Endodermal cell (in vitro differentiated cells): ENCODE measurements around the gene IKZF4. TPM values are rescaled to one million over a fixed set of nuclear protein-coding genes. Genes with fewer than 3 reads are reported as not detected.

Experiments
- DNase-seq: peaks from one replicate; pipeline ENCODE4 v3.0.0-alpha.2; 2017
- H3K27ac ChIP-seq: 2 replicates; pipeline ENCODE4 v1.5.1; 2013; ENCODE audit warnings: mild to moderate bottlenecking, low read depth, low read length, moderate library complexity
- H3K27me3 ChIP-seq: 2 replicates; pipeline ENCODE4 v1.6.1; 2013; ENCODE audit warnings: mild to moderate bottlenecking, low read length, moderate library complexity; ENCODE audit not compliant: insufficient read depth, control insufficient read depth, poor library complexity, severe bottlenecking
- H3K36me3 ChIP-seq: 2 replicates; pipeline ENCODE4 v1.7.0; 2013; ENCODE audit warnings: mild to moderate bottlenecking, low read length, moderate library complexity; ENCODE audit not compliant: control insufficient read depth, insufficient read depth
- H3K4me1 ChIP-seq: one replicate; pipeline ENCODE4 v1.7.0; 2013; ENCODE audit warnings: low read length; ENCODE audit not compliant: control insufficient read depth, insufficient read depth
- H3K4me3 ChIP-seq: 2 replicates; pipeline ENCODE4 v1.5.1; 2013; ENCODE audit warnings: mild to moderate bottlenecking, low read length, moderate library complexity
- H3K9ac ChIP-seq: 2 replicates; pipeline ENCODE4 v1.6.1; 2013; ENCODE audit warnings: mild to moderate bottlenecking, low read length, moderate library complexity; ENCODE audit not compliant: poor library complexity, severe bottlenecking; ENCODE audit errors: extremely low read depth
- H3K9me3 ChIP-seq: 2 replicates; pipeline ENCODE4 v1.6.1; 2013; ENCODE audit warnings: mild to moderate bottlenecking, low read length, moderate library complexity; ENCODE audit not compliant: control insufficient read depth
- H3K27ac Mint-ChIP-seq: 2 replicates; pipeline ENCODE4 v1.8.0; 2020; ENCODE audit warnings: mixed read lengths
- H3K27me3 Mint-ChIP-seq: 2 replicates; pipeline ENCODE4 v1.8.0; 2021; ENCODE audit warnings: mild to moderate bottlenecking, mixed read lengths; ENCODE audit not compliant: insufficient read depth
- H3K36me3 Mint-ChIP-seq: 2 replicates; pipeline ENCODE4 v1.8.0; 2020; ENCODE audit warnings: low read depth, mixed read lengths
- H3K4me1 Mint-ChIP-seq: 2 replicates; pipeline ENCODE4 v1.8.0; 2020; ENCODE audit warnings: mixed read lengths
- H3K4me3 Mint-ChIP-seq: 2 replicates; pipeline ENCODE4 v1.8.0; 2020; ENCODE audit warnings: mild to moderate bottlenecking, moderate library complexity, mixed read lengths
- H3K9me3 Mint-ChIP-seq: 2 replicates; pipeline ENCODE4 v1.8.0; 2020; ENCODE audit warnings: mild to moderate bottlenecking, mixed read lengths
- WGBS, 2 experiments: methylation state at CpG; one replicate each; pipeline versions ENCODE4 v1.1.5 to v1.1.7; 2013; ENCODE audit warnings: missing lambda C conversion rate in 2 of 2, mixed read lengths in 1 of 2; ENCODE audit not compliant: insufficient coverage in 1 of 2, insufficient read length in 1 of 2; 5-methylcytosine and 5-hydroxymethylcytosine counted together
- total RNA-seq, 2 donors: library from RNA; stranded (reverse); fragmentation: NEBNext Ultra II Directional in 1 of 2; extraction: Animal tissue kit (Norgen Biotek cat#: 25700) in 1 of 2; gene quantifications; 2 replicates in 1 of 2; 3 replicates in 1 of 2; pipeline ENCODE4 v1.2.1, GENCODE V29; 2021
- TF ChIP-seq, protein P1 (sequence below): fragments of 200-600 bp; sonication (generic); conservative IDR thresholded peaks from 2 replicates; pipeline ENCODE4 v1.5.0; 2021; ENCODE audit warnings: antibody characterized with exemption, mild to moderate bottlenecking

The IKZF4 gene
- total RNA-seq, 2 donors from 2014 or later: 9.8 to 10.2 TPM

DNA sequence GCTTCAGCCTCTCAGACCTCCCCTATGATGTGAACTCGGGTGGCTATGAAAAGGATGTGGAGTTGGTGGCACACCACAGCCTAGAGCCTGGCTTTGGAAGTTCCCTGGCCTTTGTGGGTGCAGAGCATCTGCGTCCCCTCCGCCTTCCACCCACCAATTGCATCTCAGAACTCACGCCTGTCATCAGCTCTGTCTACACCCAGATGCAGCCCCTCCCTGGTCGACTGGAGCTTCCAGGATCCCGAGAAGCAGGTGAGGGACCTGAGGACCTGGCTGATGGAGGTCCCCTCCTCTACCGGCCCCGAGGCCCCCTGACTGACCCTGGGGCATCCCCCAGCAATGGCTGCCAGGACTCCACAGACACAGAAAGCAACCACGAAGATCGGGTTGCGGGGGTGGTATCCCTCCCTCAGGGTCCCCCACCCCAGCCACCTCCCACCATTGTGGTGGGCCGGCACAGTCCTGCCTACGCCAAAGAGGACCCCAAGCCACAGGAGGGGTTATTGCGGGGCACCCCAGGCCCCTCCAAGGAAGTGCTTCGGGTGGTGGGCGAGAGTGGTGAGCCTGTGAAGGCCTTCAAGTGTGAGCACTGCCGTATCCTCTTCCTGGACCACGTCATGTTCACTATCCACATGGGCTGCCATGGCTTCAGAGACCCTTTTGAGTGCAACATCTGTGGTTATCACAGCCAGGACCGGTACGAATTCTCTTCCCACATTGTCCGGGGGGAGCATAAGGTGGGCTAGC lies 13.9 kb downstream of the IKZF4 start:
- no peak overlapping the region for H3K27ac Mint-ChIP-seq
- H3K36me3 Mint-ChIP-seq: peaks cover 47% of the 10 kb centered on the region
- H3K36me3 ChIP-seq: peaks cover 24% of the 10 kb centered on the region
- H3K9me3 Mint-ChIP-seq: no peaks in the 10 kb centered on the region
- no peaks in the 10 kb centered on the region for H3K4me1 ChIP-seq
- H3K4me3 ChIP-seq: no peak overlapping the region
- H3K27me3 ChIP-seq: no peaks in the 10 kb centered on the region
- peaks cover 11% of the 10 kb centered on the region for H3K4me1 Mint-ChIP-seq
- H3K27me3 Mint-ChIP-seq: no peaks in the 10 kb centered on the region
- H3K9me3 ChIP-seq: no peaks in the 10 kb centered on the region
- 93 to 100% methylated on average over 9 to 21 of the region's 21 CpGs for WGBS, 2 experiments
- no peak for DNase-seq
- H3K4me3 Mint-ChIP-seq: no peak overlapping the region
- H3K27ac ChIP-seq: no peak overlapping the region
- H3K9ac ChIP-seq: no peak overlapping the region
- TF ChIP-seq, protein P1, sequence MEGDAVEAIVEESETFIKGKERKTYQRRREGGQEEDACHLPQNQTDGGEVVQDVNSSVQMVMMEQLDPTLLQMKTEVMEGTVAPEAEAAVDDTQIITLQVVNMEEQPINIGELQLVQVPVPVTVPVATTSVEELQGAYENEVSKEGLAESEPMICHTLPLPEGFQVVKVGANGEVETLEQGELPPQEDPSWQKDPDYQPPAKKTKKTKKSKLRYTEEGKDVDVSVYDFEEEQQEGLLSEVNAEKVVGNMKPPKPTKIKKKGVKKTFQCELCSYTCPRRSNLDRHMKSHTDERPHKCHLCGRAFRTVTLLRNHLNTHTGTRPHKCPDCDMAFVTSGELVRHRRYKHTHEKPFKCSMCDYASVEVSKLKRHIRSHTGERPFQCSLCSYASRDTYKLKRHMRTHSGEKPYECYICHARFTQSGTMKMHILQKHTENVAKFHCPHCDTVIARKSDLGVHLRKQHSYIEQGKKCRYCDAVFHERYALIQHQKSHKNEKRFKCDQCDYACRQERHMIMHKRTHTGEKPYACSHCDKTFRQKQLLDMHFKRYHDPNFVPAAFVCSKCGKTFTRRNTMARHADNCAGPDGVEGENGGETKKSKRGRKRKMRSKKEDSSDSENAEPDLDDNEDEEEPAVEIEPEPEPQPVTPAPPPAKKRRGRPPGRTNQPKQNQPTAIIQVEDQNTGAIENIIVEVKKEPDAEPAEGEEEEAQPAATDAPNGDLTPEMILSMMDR: no peak

DNA sequence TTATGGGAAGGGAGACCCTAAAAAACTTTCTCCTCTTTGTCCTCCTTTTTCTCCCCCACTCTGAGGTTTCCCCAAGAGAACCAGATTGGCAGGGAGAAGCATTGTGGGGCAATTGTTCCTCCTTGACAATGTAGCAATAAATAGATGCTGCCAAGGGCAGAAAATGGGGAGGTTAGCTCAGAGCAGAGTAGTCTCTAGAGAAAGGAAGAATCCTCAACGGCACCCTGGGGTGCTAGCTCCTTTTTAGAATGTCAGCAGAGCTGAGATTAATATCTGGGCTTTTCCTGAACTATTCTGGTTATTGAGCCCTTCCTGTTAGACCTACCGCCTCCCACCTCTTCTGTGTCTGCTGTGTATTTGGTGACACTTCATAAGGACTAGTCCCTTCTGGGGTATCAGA lies 16.3 kb downstream of the IKZF4 start:
- Mint-ChIP-seq H3K9me3 (no peaks in the 10 kb centered on the region), H3K4me1 (peaks cover 11% of the 10 kb centered on the region), H3K27me3 (no peaks in the 10 kb centered on the region), H3K36me3 (peaks cover 34% of the 10 kb centered on the region), H3K4me3 (no peak overlapping the region), H3K27ac (peak overlapping the region; percentile 39)
- H3K36me3 ChIP-seq: peaks cover 22% of the 10 kb centered on the region
- H3K27ac ChIP-seq: no peak overlapping the region
- no peak overlapping the region for H3K9ac ChIP-seq
- TF ChIP-seq, protein P1: no peak
- H3K27me3 ChIP-seq: no peaks in the 10 kb centered on the region
- no peak overlapping the region for H3K4me3 ChIP-seq
- no peak for DNase-seq
- WGBS, 2 experiments: 97 to 100% methylated on average over 1 to 2 of the region's 2 CpGs
- H3K4me1 ChIP-seq: no peaks in the 10 kb centered on the region
- no peaks in the 10 kb centered on the region for H3K9me3 ChIP-seq

DNA sequence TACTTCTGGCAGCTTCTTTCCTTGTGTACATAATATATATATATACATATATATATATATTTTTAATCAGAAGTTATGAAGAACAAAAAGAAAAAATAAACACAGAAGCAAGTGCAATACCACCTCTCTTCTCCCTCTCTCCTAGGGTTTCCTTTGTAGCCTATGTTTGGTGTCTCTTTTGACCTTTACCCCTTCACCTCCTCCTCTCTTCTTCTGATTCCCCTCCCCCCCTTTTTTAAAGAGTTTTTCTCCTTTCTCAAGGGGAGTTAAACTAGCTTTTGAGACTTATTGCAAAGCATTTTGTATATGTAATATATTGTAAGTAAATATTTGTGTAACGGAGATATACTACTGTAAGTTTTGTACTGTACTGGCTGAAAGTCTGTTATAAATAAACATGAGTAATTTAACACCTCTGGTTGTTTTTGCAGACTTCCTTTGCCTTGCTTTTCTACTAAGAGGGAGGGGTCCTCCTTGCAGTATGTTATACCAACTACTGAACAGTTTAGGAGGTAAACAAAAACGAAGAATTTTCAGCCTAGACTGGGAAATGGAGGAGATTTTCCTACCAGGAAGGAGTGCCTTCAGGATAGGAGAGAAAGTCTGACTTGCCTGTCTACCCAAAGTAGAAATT lies 17.3 kb downstream of the IKZF4 start:
- Mint-ChIP-seq H3K4me1 (peaks cover 17% of the 10 kb centered on the region), H3K9me3 (no peaks in the 10 kb centered on the region), H3K27ac (peak overlapping the region; percentile 12), H3K4me3 (no peak overlapping the region), H3K36me3 (peaks cover 32% of the 10 kb centered on the region), H3K27me3 (no peaks in the 10 kb centered on the region)
- DNase-seq: no peak
- TF ChIP-seq, protein P1: no peak
- Histone ChIP-seq H3K4me1 (no peaks in the 10 kb centered on the region), H3K9me3 (no peaks in the 10 kb centered on the region), H3K36me3 (peaks cover 19% of the 10 kb centered on the region), H3K27ac (no peak overlapping the region), H3K4me3 (no peak overlapping the region), H3K27me3 (no peaks in the 10 kb centered on the region), H3K9ac (no peak overlapping the region)
- 60 to 90% methylated on average over 1 to 2 of the region's 2 CpGs for WGBS, 2 experiments
